WTC11 (cell line): ENCODE results near the gene MMP24OS. TPM values are rescaled to one million over a fixed set of nuclear protein-coding genes. Genes with fewer than 3 reads are reported as not detected.

Experiments used
- ATAC-seq: fragments of 200-7000 bp; cut with Tn5 transposase; 2 replicates; pipeline ENCODE4 v1.10.0; 2021; ENCODE audit warnings: mild to moderate bottlenecking, moderate library complexity
- CTCF ChIA-PET: fragments of 300-600 bp; sonication (Branson Sonifier 250); formaldehyde crosslinking; loops from one replicate; lab custom pipeline; 2021; ENCODE audit warnings: antibody characterized with exemption; lab: Charles Lee
- POLR2A ChIA-PET: fragments of 350-600 bp; sonication (Branson Sonifier 250); formaldehyde crosslinking; loops from one replicate; lab custom pipeline; 2021; ENCODE audit warnings: antibody characterized with exemption; lab: Charles Lee
- DNase-seq: peaks from one replicate; pipeline ENCODE4 v3.0.0; 2021; ENCODE audit warnings: low spot score
- H3K27ac Mint-ChIP-seq: 2 replicates; pipeline ENCODE4 v1.8.0; 2021; ENCODE audit warnings: mixed read lengths
- H3K27me3 Mint-ChIP-seq: 2 replicates; pipeline ENCODE4 v1.8.0; 2021; ENCODE audit warnings: low read depth, mild to moderate bottlenecking, moderate library complexity, mixed read lengths
- H3K36me3 Mint-ChIP-seq: 2 replicates; pipeline ENCODE4 v1.8.0; 2021; ENCODE audit warnings: mixed read lengths
- H3K4me1 Mint-ChIP-seq: 2 replicates; pipeline ENCODE4 v1.8.0; 2022; ENCODE audit warnings: mixed read lengths
- H3K4me3 Mint-ChIP-seq: 2 replicates; pipeline ENCODE4 v1.8.0; 2021; ENCODE audit warnings: mild to moderate bottlenecking, moderate library complexity, mixed read lengths
- H3K9me3 Mint-ChIP-seq: 2 replicates; pipeline ENCODE4 v1.8.0; 2021; ENCODE audit warnings: mixed read lengths
- ATF1 ChIP-seq: sonication (generic); formaldehyde crosslinking; IDR thresholded peaks from 2 replicates; pipeline ENCODE4 v1.8.1; 2023; ENCODE audit warnings: mild to moderate bottlenecking, moderate library complexity, missing genetic modification reagents
- ELF4 ChIP-seq: sonication (generic); formaldehyde crosslinking; IDR thresholded peaks from 2 replicates; pipeline ENCODE4 v1.8.1; 2022; ENCODE audit warnings: low read depth, mild to moderate bottlenecking, moderate library complexity, missing genetic modification reagents
- EMX1 ChIP-seq: fragments of 250-450 bp; sonication (Bioruptor Pico); IDR thresholded peaks from 2 replicates; pipeline ENCODE4 v1.8.0; 2021; ENCODE audit warnings: mild to moderate bottlenecking
- FOXJ3 ChIP-seq: sonication (generic); formaldehyde crosslinking; IDR thresholded peaks from 2 replicates; pipeline ENCODE4 v1.9.0; 2021; ENCODE audit warnings: missing genetic modification reagents, mild to moderate bottlenecking, borderline replicate concordance
- GRHL2 ChIP-seq: fragments of 250-450 bp; sonication (Bioruptor Pico); IDR thresholded peaks from 2 replicates; pipeline ENCODE4 v1.8.0; 2022; ENCODE audit warnings: mild to moderate bottlenecking, moderate library complexity; ENCODE audit not compliant: insufficient replicate concordance, severe bottlenecking
- JUN ChIP-seq: sonication (generic); formaldehyde crosslinking; IDR thresholded peaks from 2 replicates; pipeline ENCODE4 v1.8.0; 2023; ENCODE audit warnings: mild to moderate bottlenecking, missing genetic modification reagents
- KAT7 ChIP-seq: sonication (generic); formaldehyde crosslinking; IDR thresholded peaks from 2 replicates; pipeline ENCODE4 v1.8.1; 2023; ENCODE audit warnings: missing genetic modification reagents, mild to moderate bottlenecking, borderline replicate concordance
- NFATC4 ChIP-seq: fragments of 250-450 bp; sonication (Bioruptor Pico); IDR thresholded peaks from 2 replicates; pipeline ENCODE4 v1.9.0; 2021; ENCODE audit warnings: mild to moderate bottlenecking
- NR2C2 ChIP-seq: sonication (generic); formaldehyde crosslinking; IDR thresholded peaks from 2 replicates; pipeline ENCODE4 v1.8.0; 2022; ENCODE audit warnings: mild to moderate bottlenecking, missing genetic modification reagents
- NR3C1 ChIP-seq: sonication (generic); formaldehyde crosslinking; conservative IDR thresholded peaks from 2 replicates; pipeline ENCODE4 v1.8.1; 2023; ENCODE audit warnings: low read depth, mild to moderate bottlenecking, missing genetic modification reagents
- RELA ChIP-seq: sonication (generic); formaldehyde crosslinking; IDR thresholded peaks from 2 replicates; pipeline ENCODE4 v1.8.1; 2022; ENCODE audit warnings: missing genetic modification reagents, mild to moderate bottlenecking, borderline replicate concordance
- SMAD3 ChIP-seq: sonication (generic); formaldehyde crosslinking; IDR thresholded peaks from 2 replicates; pipeline ENCODE4 v1.8.0; 2022; ENCODE audit warnings: missing genetic modification reagents, mild to moderate bottlenecking, borderline replicate concordance
- ZBTB21 ChIP-seq: sonication (generic); formaldehyde crosslinking; IDR thresholded peaks from 2 replicates; pipeline ENCODE4 v1.8.1; 2023; ENCODE audit warnings: mild to moderate bottlenecking, missing genetic modification reagents, borderline replicate concordance
- ZNF219 ChIP-seq: sonication (generic); formaldehyde crosslinking; IDR thresholded peaks from 2 replicates; pipeline ENCODE4 v1.8.0; 2023; ENCODE audit warnings: missing genetic modification reagents, mild to moderate bottlenecking, borderline replicate concordance
- total RNA-seq: library from RNA; stranded (reverse); gene quantifications from 3 replicates; pipeline ENCODE4 v1.2.3, GENCODE V29; 2021
- TF ChIP-seq, protein P1 (sequence below): fragments of 250-450 bp; sonication (Bioruptor Pico); IDR thresholded peaks from 2 replicates; pipeline ENCODE4 v1.9.0; 2021; ENCODE audit warnings: moderate library complexity, mild to moderate bottlenecking, inconsistent platforms, borderline replicate concordance
- TF ChIP-seq, protein P2 (sequence below): sonication (generic); formaldehyde crosslinking; IDR thresholded peaks from 2 replicates; pipeline ENCODE4 v1.8.1; 2023; ENCODE audit warnings: mild to moderate bottlenecking, moderate library complexity, missing genetic modification reagents
- TF ChIP-seq, protein P3 (sequence below): sonication (generic); formaldehyde crosslinking; IDR thresholded peaks from 2 replicates; pipeline ENCODE4 v1.8.0; 2022; ENCODE audit warnings: mild to moderate bottlenecking, missing genetic modification reagents
- TF ChIP-seq, protein P4 (sequence below): sonication (generic); formaldehyde crosslinking; IDR thresholded peaks from 2 replicates; pipeline ENCODE4 v1.8.1; 2023; ENCODE audit warnings: mild to moderate bottlenecking, missing genetic modification reagents
- TF ChIP-seq, protein P5 (sequence below): sonication (generic); formaldehyde crosslinking; conservative IDR thresholded peaks from 2 replicates; pipeline ENCODE4 v1.8.1; 2022; ENCODE audit warnings: mild to moderate bottlenecking, missing genetic modification reagents
- TF ChIP-seq, protein P6 (sequence below): sonication (generic); formaldehyde crosslinking; IDR thresholded peaks from 2 replicates; pipeline ENCODE4 v1.8.0; 2022; ENCODE audit warnings: missing genetic modification reagents
- TF ChIP-seq, protein P7 (sequence below): sonication (generic); formaldehyde crosslinking; IDR thresholded peaks from 2 replicates; pipeline ENCODE4 v1.8.1; 2023; ENCODE audit warnings: mild to moderate bottlenecking, missing genetic modification reagents, moderate library complexity

Gene MMP24OS
- total RNA-seq, 1 experiment from 2014 or later: 50.6 TPM

DNA sequence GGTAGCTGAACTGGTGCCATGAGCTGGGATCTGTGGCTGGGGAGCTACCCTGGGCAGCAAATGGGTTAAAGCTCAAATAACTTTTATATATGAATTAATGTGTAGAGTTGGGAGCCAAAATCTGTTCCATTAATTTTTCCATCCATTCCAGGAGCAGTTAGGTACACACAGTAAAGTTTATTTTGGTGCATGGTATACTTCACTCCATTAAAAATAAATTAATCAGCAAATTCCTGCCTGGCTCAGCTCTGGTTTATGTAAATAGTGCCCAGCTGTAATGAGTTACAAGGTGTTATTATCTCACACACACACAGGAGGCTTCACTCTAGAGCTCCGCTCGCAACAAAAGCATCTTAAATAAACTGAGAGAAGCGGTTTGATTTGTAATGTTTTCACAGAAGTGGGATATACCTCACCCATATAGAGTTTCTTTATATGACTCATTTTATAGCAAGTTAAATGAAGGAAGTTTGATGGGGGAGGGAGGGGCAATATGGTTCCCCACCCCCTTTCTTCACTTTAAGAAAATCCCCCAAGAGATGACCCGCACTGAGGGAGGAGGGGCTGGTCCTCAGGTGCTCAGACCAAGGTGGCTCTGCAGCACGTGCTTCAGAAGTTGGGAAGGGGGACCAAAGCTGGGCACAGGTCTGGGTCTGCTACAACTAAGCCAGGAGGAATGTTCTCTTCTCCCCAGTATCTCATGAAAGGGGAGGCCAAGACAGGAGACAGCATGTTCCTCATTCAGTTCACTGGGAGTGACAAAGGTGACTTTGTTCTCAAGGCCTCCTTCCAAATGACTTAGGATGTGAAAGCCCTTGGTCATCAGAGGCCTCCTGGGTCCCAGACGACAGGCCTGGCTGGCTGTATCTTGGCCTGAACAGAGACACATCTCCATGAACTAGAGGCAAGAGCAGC, 24.8 kb upstream of the MMP24OS start:
- no peak overlapping the region for H3K27ac Mint-ChIP-seq
- POLR2A ChIA-PET: interaction anchor here (0.6 kb wide), 1 partner anchor 18 kb away, joined by 8 read pairs; the partner anchor contains the start of gene EIF6

DNA sequence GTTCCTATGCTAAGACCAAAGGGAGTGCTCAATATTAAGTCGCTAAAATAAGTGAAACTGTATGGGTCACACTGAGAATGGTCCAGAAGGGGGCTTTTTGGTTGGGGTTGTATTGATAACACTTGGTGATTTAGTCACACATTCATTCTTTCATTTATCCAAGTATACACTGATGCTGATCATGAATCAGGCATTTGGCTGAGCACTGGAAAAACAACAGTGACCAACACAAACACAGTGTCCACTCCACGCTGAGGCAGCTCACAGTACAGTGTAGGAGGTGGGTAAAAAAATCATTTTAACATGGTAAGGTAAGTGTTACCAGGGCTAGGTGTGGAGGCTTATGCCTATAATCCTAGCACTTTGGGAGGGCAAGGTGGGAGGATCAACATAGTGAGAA, 23.5 kb upstream of the MMP24OS start:
- Mint-ChIP-seq H3K27ac (no peak overlapping the region), H3K4me3 (no peak overlapping the region), H3K27me3 (peaks cover 4% of the 10 kb centered on the region; the same call in 1 of the 2 replicates), H3K4me1 (peaks cover 16% of the 10 kb centered on the region), H3K36me3 (peaks cover 7% of the 10 kb centered on the region; the same call in 1 of the 2 replicates), H3K9me3 (no peaks in the 10 kb centered on the region)
- ATAC-seq: no peak
- no peak for DNase-seq
- POLR2A ChIA-PET: no interaction called here
- CTCF ChIA-PET: interaction anchor here (0.9 to 1.0 kb wide), 2 partner anchors 28 to 157 kb away, joined by 3 to 4 read pairs; no protein-coding TSS in a partner anchor
- no peak for TF ChIP-seq GRHL2 (CRISPR knock-in tag)
- TF ChIP-seq RELA (CRISPR knock-in tag): no peak
- TF ChIP-seq ATF1 (CRISPR knock-in tag): no peak
- TF ChIP-seq NFATC4 (CRISPR knock-in tag): no peak
- no peak for TF ChIP-seq ZBTB21 (CRISPR knock-in tag)
- TF ChIP-seq, protein P1, sequence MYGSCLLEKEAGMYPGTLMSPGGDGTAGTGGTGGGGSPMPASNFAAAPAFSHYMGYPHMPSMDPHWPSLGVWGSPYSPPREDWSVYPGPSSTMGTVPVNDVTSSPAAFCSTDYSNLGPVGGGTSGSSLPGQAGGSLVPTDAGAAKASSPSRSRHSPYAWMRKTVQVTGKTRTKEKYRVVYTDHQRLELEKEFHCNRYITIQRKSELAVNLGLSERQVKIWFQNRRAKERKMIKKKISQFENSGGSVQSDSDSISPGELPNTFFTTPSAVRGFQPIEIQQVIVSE: no peak
- TF ChIP-seq, protein P2, sequence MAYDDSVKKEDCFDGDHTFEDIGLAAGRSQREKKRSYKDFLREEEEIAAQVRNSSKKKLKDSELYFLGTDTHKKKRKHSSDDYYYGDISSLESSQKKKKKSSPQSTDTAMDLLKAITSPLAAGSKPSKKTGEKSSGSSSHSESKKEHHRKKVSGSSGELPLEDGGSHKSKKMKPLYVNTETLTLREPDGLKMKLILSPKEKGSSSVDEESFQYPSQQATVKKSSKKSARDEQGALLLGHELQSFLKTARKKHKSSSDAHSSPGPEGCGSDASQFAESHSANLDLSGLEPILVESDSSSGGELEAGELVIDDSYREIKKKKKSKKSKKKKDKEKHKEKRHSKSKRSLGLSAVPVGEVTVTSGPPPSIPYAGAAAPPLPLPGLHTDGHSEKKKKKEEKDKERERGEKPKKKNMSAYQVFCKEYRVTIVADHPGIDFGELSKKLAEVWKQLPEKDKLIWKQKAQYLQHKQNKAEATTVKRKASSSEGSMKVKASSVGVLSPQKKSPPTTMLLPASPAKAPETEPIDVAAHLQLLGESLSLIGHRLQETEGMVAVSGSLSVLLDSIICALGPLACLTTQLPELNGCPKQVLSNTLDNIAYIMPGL (CRISPR knock-in tag): no peak
- no peak for TF ChIP-seq NR3C1 (CRISPR knock-in tag)
- TF ChIP-seq KAT7: no peak

More for the DNA sequence above, 24.8 kb upstream of the MMP24OS start:
- DNase-seq (no peak), ATAC-seq (no peak)
- H3K9me3 Mint-ChIP-seq: no peaks in the 10 kb centered on the region
- H3K4me3 Mint-ChIP-seq: no peak overlapping the region
- H3K27me3 Mint-ChIP-seq: peaks cover 4% of the 10 kb centered on the region; the same call in 1 of the 2 replicates
- peaks cover 20% of the 10 kb centered on the region for H3K4me1 Mint-ChIP-seq
- H3K36me3 Mint-ChIP-seq: peaks cover 7% of the 10 kb centered on the region; the same call in 1 of the 2 replicates
- CTCF ChIA-PET: interaction anchor here (0.5 to 3.5 kb wide), 11 partner anchors 10 to 189 kb away, joined by 3 to 89 read pairs (median 6); partner anchors contain the start of genes FAM83C and GDF5
- TF ChIP-seq KAT7 (no peak), SMAD3 (CRISPR knock-in tag) (no peak), ZNF219 (no peak), FOXJ3 (CRISPR knock-in tag) (no peak), EMX1 (CRISPR knock-in tag) (no peak), JUN (CRISPR knock-in tag) (no peak), ELF4 (CRISPR knock-in tag) (no peak), ATF1 (CRISPR knock-in tag) (no peak), NR2C2 (CRISPR knock-in tag) (no peak)
- TF ChIP-seq, protein P3, sequence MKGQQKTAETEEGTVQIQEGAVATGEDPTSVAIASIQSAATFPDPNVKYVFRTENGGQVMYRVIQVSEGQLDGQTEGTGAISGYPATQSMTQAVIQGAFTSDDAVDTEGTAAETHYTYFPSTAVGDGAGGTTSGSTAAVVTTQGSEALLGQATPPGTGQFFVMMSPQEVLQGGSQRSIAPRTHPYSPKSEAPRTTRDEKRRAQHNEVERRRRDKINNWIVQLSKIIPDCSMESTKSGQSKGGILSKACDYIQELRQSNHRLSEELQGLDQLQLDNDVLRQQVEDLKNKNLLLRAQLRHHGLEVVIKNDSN (CRISPR knock-in tag): no peak
- TF ChIP-seq, protein P4, sequence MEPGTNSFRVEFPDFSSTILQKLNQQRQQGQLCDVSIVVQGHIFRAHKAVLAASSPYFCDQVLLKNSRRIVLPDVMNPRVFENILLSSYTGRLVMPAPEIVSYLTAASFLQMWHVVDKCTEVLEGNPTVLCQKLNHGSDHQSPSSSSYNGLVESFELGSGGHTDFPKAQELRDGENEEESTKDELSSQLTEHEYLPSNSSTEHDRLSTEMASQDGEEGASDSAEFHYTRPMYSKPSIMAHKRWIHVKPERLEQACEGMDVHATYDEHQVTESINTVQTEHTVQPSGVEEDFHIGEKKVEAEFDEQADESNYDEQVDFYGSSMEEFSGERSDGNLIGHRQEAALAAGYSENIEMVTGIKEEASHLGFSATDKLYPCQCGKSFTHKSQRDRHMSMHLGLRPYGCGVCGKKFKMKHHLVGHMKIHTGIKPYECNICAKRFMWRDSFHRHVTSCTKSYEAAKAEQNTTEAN: no peak
- TF ChIP-seq, protein P2 (CRISPR knock-in tag): no peak
- TF ChIP-seq, protein P5, sequence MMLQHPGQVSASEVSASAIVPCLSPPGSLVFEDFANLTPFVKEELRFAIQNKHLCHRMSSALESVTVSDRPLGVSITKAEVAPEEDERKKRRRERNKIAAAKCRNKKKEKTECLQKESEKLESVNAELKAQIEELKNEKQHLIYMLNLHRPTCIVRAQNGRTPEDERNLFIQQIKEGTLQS: no peak
- TF ChIP-seq, protein P6, sequence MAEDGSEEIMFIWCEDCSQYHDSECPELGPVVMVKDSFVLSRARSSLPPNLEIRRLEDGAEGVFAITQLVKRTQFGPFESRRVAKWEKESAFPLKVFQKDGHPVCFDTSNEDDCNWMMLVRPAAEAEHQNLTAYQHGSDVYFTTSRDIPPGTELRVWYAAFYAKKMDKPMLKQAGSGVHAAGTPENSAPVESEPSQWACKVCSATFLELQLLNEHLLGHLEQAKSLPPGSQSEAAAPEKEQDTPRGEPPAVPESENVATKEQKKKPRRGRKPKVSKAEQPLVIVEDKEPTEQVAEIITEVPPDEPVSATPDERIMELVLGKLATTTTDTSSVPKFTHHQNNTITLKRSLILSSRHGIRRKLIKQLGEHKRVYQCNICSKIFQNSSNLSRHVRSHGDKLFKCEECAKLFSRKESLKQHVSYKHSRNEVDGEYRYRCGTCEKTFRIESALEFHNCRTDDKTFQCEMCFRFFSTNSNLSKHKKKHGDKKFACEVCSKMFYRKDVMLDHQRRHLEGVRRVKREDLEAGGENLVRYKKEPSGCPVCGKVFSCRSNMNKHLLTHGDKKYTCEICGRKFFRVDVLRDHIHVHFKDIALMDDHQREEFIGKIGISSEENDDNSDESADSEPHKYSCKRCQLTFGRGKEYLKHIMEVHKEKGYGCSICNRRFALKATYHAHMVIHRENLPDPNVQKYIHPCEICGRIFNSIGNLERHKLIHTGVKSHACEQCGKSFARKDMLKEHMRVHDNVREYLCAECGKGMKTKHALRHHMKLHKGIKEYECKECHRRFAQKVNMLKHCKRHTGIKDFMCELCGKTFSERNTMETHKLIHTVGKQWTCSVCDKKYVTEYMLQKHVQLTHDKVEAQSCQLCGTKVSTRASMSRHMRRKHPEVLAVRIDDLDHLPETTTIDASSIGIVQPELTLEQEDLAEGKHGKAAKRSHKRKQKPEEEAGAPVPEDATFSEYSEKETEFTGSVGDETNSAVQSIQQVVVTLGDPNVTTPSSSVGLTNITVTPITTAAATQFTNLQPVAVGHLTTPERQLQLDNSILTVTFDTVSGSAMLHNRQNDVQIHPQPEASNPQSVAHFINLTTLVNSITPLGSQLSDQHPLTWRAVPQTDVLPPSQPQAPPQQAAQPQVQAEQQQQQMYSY (CRISPR knock-in tag): no peak
- TF ChIP-seq, protein P7, sequence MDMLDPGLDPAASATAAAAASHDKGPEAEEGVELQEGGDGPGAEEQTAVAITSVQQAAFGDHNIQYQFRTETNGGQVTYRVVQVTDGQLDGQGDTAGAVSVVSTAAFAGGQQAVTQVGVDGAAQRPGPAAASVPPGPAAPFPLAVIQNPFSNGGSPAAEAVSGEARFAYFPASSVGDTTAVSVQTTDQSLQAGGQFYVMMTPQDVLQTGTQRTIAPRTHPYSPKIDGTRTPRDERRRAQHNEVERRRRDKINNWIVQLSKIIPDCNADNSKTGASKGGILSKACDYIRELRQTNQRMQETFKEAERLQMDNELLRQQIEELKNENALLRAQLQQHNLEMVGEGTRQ (CRISPR knock-in tag): no peak
